COLO829 (cell line): ENCODE measurements around the gene MAN1B1.

Experiments used
- DNase-seq: peaks from one replicate; pipeline ENCODE4 v3.0.0; 2012; ENCODE audit warnings: low spot score

Gene MAN1B1

DNA sequence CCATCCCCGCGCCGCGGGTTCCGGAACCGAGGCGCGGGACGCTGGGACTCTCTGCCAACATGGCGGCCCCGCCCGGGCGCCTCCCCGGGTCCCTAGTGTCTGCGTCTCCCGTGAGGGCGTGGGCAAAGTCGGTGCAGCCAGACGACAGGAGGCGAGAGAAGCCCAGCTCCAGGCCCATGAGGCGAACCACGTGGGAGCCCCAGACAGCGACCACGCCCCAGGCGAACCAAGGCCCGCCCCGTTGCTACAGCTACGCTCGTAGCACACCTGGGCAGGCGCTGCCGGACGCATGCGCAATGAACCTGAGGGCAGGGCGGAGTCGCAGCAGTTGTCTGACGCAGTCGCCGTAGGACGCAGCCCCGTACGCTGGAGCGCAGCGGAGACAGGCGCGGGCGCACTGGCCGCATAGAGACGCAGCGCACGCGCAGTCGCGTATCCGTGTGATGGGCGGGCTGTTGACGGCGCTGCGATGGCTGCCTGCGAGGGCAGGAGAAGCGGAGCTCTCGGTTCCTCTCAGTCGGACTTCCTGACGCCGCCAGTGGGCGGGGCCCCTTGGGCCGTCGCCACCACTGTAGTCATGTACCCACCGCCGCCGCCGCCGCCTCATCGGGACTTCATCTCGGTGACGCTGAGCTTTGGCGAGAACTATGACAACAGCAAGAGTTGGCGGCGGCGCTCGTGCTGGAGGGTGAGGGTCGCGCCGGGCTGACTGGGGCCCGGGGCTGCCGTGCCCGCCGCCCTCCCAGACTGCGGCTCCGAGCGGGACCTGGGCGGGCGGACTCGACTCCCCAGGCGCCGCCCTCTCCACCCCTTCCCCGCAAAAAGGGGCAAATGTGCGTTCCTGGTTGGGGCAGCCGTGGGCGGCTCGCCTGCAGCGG lies at the start of gene MAN1B1:
TSS of gene MAN1B1 (plus strand) at position 455 of the 878 bp plus-strand sequence. CDS start at position 470, 15 bp downstream.
- peak; percentile 99 for DNase-seq

DNA sequence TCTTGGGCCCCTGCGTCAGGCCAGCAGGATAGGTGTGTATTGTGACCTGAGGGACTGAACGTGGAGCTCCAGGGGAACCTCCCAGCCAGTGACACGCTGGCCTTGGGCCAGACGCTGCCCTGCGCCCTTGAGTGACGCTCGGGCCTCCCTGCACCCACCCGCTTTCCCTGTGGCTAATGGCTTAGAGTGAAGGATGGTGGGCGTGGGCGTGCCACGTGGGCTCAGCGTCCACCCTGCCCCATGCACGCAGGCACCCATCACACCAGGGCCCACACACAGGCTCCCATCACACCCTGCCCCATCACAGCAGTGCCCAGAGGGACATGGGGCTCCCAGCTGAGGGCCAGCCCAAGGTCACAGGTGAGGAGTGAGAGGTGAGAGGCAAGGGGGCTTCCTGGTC lies 49.8 kb upstream of the MAN1B1 start:
- no peak for DNase-seq

GRCh38 chr9:137037483-137037882 lies 49.3 kb upstream of the MAN1B1 start:
- no peak for DNase-seq

GRCh38 chr9:137038916-137039315 lies 47.9 kb upstream of the MAN1B1 start:
- no peak for DNase-seq

GRCh38 chr9:137039611-137040366 lies 47.0 kb upstream of the MAN1B1 start:
- no peak for DNase-seq

- DNase-seq: no peak
Measured at GRCh38 chr9:137040568-137040967, 46.2 kb upstream of the MAN1B1 start.

DNA sequence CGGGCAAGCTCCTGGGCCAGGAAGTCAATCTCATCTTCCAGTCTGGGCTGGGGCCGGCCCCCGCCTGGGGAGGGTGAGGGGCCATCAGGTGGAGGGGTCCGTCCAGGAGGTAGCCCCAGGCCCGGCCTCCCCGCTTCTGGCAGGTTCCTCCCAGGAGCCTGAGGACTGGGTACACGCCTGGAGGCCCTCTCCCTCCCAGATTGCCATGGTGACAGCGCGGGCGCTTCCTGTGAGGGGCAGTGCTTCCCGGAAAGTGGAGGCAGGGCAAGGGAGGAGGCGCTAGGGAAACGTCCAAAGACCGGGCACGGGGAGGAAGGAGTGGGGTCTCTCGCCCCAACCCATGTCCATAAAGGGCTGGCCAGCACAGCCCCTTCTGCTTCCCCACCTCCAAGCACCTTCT lies 45.7 kb upstream of the MAN1B1 start:
- no peak for DNase-seq

DNA sequence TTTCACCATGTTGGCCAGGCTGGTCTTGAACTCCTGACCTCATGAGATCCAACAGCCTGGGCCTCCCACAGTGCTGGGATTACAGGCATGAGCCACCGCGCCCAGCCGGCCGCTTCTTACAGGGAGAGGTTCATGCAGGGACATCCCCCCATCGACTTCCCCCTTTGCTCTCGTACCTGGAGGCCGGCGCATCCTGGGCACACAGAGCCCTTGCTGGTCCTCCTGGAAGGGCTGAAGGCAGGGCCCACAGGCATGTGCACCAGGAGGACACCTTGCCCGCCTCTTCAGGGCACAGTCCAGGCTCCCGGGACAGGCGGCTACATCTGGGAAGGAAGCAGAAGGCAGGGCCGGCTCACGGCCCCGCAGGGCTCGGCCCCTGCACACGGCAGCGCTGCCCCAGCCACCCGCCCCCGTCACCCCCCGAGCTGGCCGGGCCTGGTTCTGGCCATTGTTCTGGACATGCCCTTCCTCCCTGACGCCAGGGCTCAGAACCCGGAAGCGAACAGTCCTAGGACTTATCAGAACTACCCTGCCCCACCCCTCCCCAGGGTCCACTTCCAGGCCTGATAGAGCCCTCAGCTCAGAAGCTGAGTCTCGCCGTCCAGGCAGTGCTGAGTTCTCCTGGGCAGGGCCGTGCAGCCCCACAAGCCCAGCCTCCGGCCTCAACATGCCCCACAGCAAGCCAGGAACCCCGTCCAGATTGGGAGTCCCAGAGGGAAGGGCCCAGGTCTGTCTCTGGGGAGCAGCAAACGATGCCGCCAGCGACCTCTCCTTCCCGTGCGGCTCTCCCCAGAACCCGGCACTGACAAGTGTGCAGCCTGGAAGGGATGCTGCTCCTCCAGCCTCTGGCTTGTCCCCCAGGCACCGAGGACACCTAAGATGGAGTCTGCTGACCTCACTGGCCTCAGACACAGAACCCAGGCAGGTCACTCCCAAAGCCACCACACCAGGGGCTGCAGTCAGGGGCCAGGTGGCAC lies 43.7 kb upstream of the MAN1B1 start:
- no peak for DNase-seq

GRCh38 chr9:137044037-137044436 lies 42.7 kb upstream of the MAN1B1 start:
- DNase-seq: no peak

DNA sequence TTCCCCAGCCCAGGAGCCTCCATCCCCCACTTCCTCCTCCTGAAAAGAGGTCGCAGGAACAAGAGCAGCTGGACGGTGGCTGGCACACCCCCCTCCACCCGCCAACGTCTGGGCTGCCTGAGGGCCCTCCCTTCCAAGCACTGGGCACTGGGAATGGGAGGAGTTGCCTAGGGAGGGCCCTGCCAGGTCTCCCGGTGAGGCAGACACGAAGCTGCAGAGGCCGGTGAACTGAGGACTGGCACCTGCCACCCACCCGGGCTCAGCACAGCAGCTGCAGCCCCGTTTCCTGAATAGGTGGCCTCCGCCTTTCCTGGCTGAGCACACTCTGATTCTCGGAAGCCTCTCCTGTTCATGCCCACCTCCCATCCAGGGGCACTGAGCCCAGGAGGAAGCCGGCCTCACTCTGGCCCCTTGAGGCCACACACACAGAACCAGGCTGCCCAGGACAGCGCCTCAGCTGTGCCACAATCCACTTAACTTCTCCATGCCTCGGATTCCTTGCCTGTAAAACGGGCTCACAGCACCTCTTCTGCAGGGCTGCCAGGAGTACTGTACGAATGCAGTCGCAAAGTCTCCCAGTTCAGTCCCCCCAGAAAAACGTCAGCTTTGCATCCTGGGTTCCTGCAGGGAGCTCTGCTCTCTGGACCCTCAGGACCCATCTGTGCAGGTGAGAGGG lies 42.1 kb upstream of the MAN1B1 start:
- no peak for DNase-seq

- DNase-seq: no peak
Measured at GRCh38 chr9:137045294-137046087, 41.3 kb upstream of the MAN1B1 start.

GRCh38 chr9:137046088-137046787 lies 40.5 kb upstream of the MAN1B1 start, which contains the start of gene NPDC1:
TSS of gene NPDC1 (minus strand) at chr9:137046177. CDS start at chr9:137045989, 188 bp downstream.
- DNase-seq: peak; percentile 90

- DNase-seq: no peak
Measured at GRCh38 chr9:137048655-137049543, 37.9 kb upstream of the MAN1B1 start.

GRCh38 chr9:137049544-137050449 lies 37.0 kb upstream of the MAN1B1 start:
- DNase-seq: peak; percentile 59

DNA sequence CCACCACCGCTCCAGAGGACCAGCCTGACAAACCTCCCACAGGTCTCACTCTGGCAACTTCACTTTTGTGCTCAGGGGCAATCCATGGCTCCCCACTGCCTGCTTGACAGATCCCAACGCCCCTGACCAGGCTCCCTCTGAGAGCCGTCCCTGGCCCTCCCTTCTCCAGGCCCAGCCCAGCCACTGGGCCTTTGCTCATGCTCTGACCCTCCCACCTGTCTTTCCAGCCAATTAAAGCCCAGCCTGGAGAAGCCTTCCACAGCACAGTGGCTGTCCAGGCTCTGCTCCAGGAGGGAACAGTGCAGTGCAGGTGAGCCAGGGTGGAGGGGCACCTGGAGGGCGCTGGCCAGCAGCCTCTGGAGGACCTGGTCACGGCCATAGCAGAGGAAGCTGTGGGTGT lies 36.2 kb upstream of the MAN1B1 start:
- DNase-seq: no peak

DNA sequence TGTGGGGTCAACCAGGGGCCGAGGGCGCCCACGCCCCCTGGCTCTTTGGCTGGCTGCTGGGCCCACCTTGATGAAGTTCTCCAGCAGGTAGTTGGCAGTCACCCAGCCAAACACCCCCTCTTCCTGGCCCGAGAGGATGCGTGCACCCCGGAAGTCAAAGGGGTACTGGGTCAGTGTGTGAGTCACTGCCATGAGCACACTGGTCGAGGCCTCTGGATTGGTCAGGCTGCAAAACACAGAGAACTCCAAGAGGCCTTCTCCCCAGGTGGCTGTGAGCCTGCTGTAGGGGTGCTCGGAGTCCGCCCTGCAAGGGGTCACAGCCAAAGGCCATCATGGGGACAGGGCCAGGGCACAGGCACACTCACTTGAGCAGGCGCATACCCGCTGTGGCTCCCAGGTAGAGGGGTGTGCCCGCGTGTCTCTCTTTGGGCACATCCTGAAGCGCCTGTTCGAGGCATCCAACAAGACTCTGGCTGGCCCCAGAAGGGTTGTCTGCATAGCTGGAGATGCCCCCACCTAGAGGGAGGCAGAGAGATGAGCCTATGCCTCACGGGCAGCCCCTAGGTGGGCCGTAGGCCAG lies 35.5 kb upstream of the MAN1B1 start:
- DNase-seq: no peak

DNA sequence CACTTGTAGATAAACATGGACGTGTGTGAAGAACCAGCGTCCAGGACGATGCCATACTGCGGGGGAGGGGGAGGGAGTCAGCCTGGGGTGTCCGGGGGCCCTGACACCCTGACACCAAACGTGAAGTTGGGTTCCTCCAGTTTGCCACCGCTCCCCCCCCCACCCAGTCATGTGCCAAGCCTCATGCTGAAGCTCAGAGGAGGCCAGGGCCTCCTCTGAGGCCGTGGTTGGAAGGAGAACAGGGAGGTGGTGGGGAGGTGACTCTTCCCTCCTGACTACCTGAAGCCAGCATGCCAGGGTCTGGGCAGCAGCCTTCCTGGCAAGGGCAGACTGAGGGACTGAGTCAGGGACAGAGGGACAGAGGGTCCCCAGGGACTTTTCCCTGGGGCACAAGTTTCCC lies 34.5 kb upstream of the MAN1B1 start:
- DNase-seq: no peak
